ENCODE results near the gene SMIM24. TPM values are rescaled to one million over a fixed set of nuclear protein-coding genes. Genes with fewer than 3 reads are reported as not detected.
A peak's percentile ranks its signal among the peaks of the same experiment; 100 is the strongest.

Gene SMIM24
- total RNA-seq, 3 donors from 2014 or later (not counting 1 experiment from before 2014, with no cell fraction given), result 0.33 to 0.42 TPM; not detected in 1

- no peak for DNase-seq
- TF ChIP-seq CTCF (IDR thresholded peaks at IDR 0.05), result no peak
- Histone ChIP-seq H3K27me3 (ENCODE audit: control insufficient read depth, insufficient read depth, low read length) (no peaks in the 10 kb centered on the region), H3K4me3 (ENCODE audit: low read length) (no peak overlapping the region), H3K27ac (ENCODE audit: low read length) (no peak overlapping the region), H3K36me3 (ENCODE audit: control insufficient read depth, insufficient read depth, low read length) (peaks cover 5% of the 10 kb centered on the region), H3K4me1 (ENCODE audit: control insufficient read depth, insufficient read depth, low read length) (no peaks in the 10 kb centered on the region), H3K9me3 (ENCODE audit: control insufficient read depth, insufficient read depth, low read length) (no peaks in the 10 kb centered on the region)
- intact Hi-C loops (cut with micrococcal nuclease), result no loop called here
- H3K27ac Mint-ChIP-seq, result no peak overlapping the region
- H3K36me3 Mint-ChIP-seq, result no peaks in the 10 kb centered on the region
- 83% methylated on average over 24 of the region's 24 CpGs for WGBS (ENCODE audit: insufficient coverage)
- no peaks in the 10 kb centered on the region for H3K27me3 Mint-ChIP-seq (ENCODE audit: low read depth in 2 of 2)
- peaks cover 11 to 12% of the 10 kb centered on the region in 2 donors for H3K4me1 Mint-ChIP-seq
- H3K9me3 Mint-ChIP-seq, result no peaks in the 10 kb centered on the region
- no peak for ATAC-seq
- peak overlapping the region; percentile 77 for H3K4me3 Mint-ChIP-seq
Measured at GRCh38 chr19:3444695-3445234, 35.6 kb downstream of the SMIM24 start.

GRCh38 chr19:3443840-3444694, 36.3 kb downstream of the SMIM24 start:
- Histone ChIP-seq H3K27me3 (ENCODE audit: control insufficient read depth, insufficient read depth, low read length) (no peaks in the 10 kb centered on the region), H3K36me3 (ENCODE audit: control insufficient read depth, insufficient read depth, low read length) (peaks cover 3% of the 10 kb centered on the region), H3K4me1 (ENCODE audit: control insufficient read depth, insufficient read depth, low read length) (no peaks in the 10 kb centered on the region), H3K4me3 (ENCODE audit: low read length) (no peak overlapping the region), H3K9me3 (ENCODE audit: control insufficient read depth, insufficient read depth, low read length) (no peaks in the 10 kb centered on the region), H3K27ac (ENCODE audit: low read length) (no peak overlapping the region)
- Mint-ChIP-seq H3K27me3 (ENCODE audit: low read depth in 2 of 2) (no peaks in the 10 kb centered on the region), H3K9me3 (no peaks in the 10 kb centered on the region), H3K4me1 (peaks cover 11 to 12% of the 10 kb centered on the region in 2 donors), H3K27ac (peak overlapping the region; percentile 50 to 78), H3K4me3 (peak overlapping the region; percentile 77), H3K36me3 (no peaks in the 10 kb centered on the region)
- DNase-seq, result no peak
- no peak for TF ChIP-seq CTCF (IDR thresholded peaks at IDR 0.05)
- intact Hi-C loops (cut with micrococcal nuclease), result no loop called here
- ATAC-seq, result peak in 2 of 3 donors; percentile 53 to 57
- WGBS (ENCODE audit: insufficient coverage), result 57% methylated on average over 33 of the region's 33 CpGs

GRCh38 chr19:3442487-3443071, 37.7 kb downstream of the SMIM24 start:
- intact Hi-C loops (cut with micrococcal nuclease), result no loop called here
- Histone ChIP-seq H3K9me3 (ENCODE audit: control insufficient read depth, insufficient read depth, low read length) (no peaks in the 10 kb centered on the region), H3K4me1 (ENCODE audit: control insufficient read depth, insufficient read depth, low read length) (no peaks in the 10 kb centered on the region), H3K36me3 (ENCODE audit: control insufficient read depth, insufficient read depth, low read length) (no peaks in the 10 kb centered on the region), H3K27ac (ENCODE audit: low read length) (no peak overlapping the region), H3K27me3 (ENCODE audit: control insufficient read depth, insufficient read depth, low read length) (no peaks in the 10 kb centered on the region), H3K4me3 (ENCODE audit: low read length) (no peak overlapping the region)
- 85% methylated on average over 15 of the region's 15 CpGs for WGBS (ENCODE audit: insufficient coverage)
- ATAC-seq (no peak), DNase-seq (no peak)
- TF ChIP-seq CTCF (IDR thresholded peaks at IDR 0.05), result no peak
- Mint-ChIP-seq H3K9me3 (no peaks in the 10 kb centered on the region), H3K4me3 (no peak overlapping the region), H3K4me1 (peaks cover 11 to 12% of the 10 kb centered on the region in 2 donors), H3K27me3 (ENCODE audit: low read depth in 2 of 2) (no peaks in the 10 kb centered on the region), H3K27ac (no peak overlapping the region), H3K36me3 (no peaks in the 10 kb centered on the region)
